NT2/D1 (cell line): ENCODE results near the gene SLC25A22.

ENCODE experiments used
- SUZ12 ChIP-seq: IDR thresholded peaks from 2 replicates; pipeline ENCODE4 v1.6.1; 2011; ENCODE audit not compliant: insufficient read length, insufficient read depth; ENCODE audit errors: extremely low read depth
- YY1 ChIP-seq: IDR thresholded peaks from 2 replicates; pipeline ENCODE4 v1.6.1; 2011; ENCODE audit not compliant: insufficient read length, insufficient read depth
- ZNF274 ChIP-seq: IDR thresholded peaks from 2 replicates; pipeline ENCODE4 v1.6.1; 2011; ENCODE audit warnings: mild to moderate bottlenecking, low read depth, low read length

- TF ChIP-seq SUZ12 (no peak), ZNF274 (no peak), YY1 (no peak)
Measured at GRCh38 chr11:810040-810567, 12.0 kb upstream of the SLC25A22 start.
